ENCODE results near the gene NELL1. TPM values are rescaled to one million over a fixed set of nuclear protein-coding genes. Genes with fewer than 3 reads are reported as not detected.

NELL1 gene
- total RNA-seq, 2 donors from 2014 or later, result not detected

DNA sequence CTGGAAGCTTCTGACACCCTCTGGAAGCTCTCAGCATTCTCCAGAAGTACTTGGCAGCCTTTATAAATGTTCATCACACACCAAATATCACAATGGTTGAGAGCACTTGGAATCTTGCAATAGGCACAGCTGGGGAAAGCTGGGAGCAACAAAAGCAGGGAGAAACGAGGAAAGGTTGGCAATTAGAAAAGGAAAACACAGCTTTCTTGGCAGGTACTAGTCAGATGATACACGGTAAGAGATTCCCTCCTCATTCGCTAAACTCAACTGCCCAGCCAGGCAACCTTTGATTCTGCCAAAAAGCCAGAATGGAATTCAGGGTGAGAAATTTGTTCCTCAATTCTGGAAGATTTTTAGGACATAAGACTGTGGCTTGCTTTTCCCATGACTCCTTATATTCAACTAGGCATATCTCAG lies 946.6 kb downstream of the NELL1 start:
- Mint-ChIP-seq H3K27ac (no peak overlapping the region), H3K4me3 (no peak overlapping the region), H3K4me1 (ENCODE audit: low read depth) (no peaks in the 10 kb centered on the region)

DNA sequence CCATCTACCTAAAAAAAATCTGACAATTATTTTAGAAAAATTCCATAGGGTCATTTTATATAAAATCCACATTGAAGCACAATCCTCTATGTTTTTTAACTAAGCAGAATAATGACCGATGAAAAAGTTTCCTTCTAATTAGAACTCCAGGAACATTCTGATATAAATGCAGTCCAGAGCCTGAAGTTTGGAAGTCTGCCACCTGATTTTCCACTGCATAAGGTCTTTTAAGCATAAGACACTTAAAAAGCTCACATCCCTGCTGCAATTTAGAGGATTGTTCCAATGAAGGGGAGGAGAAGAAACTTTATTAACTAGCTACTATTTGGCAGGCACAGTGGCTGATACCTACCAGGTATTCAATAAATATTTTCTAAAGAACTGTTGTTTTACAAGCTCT lies 953.2 kb downstream of the NELL1 start:
- H3K9me3 Mint-ChIP-seq, result peaks cover 4 to 7% of the 10 kb centered on the region in 2 donors
- DNase-seq (no peak), ATAC-seq (replicated peaks in 1 of 2) (no peak)
- no peak overlapping the region for H3K27ac Mint-ChIP-seq
- H3K27me3 Mint-ChIP-seq (ENCODE audit: low read depth), result no peaks in the 10 kb centered on the region
- H3K36me3 Mint-ChIP-seq (ENCODE audit: insufficient read depth in 2 of 2), result no peaks in the 10 kb centered on the region
- H3K4me3 Mint-ChIP-seq, result no peak overlapping the region
- no peaks in the 10 kb centered on the region for H3K4me1 Mint-ChIP-seq (ENCODE audit: low read depth)

More for the DNA sequence above, 946.6 kb downstream of the NELL1 start:
- Mint-ChIP-seq H3K9me3 (peaks cover 2 to 4% of the 10 kb centered on the region in 2 donors), H3K27me3 (ENCODE audit: low read depth) (no peaks in the 10 kb centered on the region), H3K36me3 (ENCODE audit: insufficient read depth in 2 of 2) (no peaks in the 10 kb centered on the region)
- DNase-seq (no peak), ATAC-seq (replicated peaks in 1 of 2) (no peak)

DNA sequence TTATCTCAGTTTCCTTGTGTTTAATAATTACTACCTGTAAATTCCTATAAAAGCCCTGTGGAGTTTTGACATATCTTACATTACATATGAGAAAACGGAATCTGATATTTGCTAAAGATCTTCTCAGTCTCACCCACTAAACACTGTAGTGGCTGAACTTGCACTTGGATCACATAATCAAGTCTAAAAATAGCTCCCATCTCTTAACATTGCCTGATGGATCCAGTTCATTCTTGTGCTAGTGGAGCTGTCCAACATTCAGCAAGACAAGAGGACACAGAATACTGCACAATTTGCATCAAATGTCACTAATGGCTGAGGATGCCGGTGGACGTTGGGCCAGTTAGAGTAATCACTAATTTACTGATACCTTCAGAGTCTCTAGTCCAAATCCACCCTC lies 953.6 kb downstream of the NELL1 start:
- H3K36me3 Mint-ChIP-seq (ENCODE audit: insufficient read depth in 2 of 2), result no peaks in the 10 kb centered on the region
- no peak overlapping the region for H3K4me3 Mint-ChIP-seq
- ATAC-seq (replicated peaks in 1 of 2), result no peak
- no peaks in the 10 kb centered on the region for H3K27me3 Mint-ChIP-seq (ENCODE audit: low read depth)
- DNase-seq, result no peak
- no peak overlapping the region for H3K27ac Mint-ChIP-seq
- H3K4me1 Mint-ChIP-seq (ENCODE audit: low read depth), result no peaks in the 10 kb centered on the region
- H3K9me3 Mint-ChIP-seq, result peaks cover 7% of the 10 kb centered on the region in 2 donors

Other genes starting within 250 kb of the NELL1 start
- not detected for gene SLC6A5, start 70.0 kb upstream of the NELL1 start, total RNA-seq

All from activated T-cell treated with anti-CD3 and anti-CD28 coated beads, Interleukin-2, amount 50 U/mL, for 72 hours (primary cell).